Hematopoietic multipotent progenitor cell treated with erythropoietin and hydrocortisone succinate and interleukin-3 and kit ligand, for 17 days (in vitro differentiated cells): ENCODE results near the gene PDCD1.
"Not testable (repeated sequence)": the region's sequence is repeated elsewhere in the genome, so short reads cannot be mapped to it uniquely, and the experiment has no call there.

ENCODE experiments used
- DNase-seq: peaks from one replicate; pipeline ENCODE4 v3.0.0-alpha.2; 2015; ENCODE audit warnings: low spot score

The PDCD1 gene

DNA sequence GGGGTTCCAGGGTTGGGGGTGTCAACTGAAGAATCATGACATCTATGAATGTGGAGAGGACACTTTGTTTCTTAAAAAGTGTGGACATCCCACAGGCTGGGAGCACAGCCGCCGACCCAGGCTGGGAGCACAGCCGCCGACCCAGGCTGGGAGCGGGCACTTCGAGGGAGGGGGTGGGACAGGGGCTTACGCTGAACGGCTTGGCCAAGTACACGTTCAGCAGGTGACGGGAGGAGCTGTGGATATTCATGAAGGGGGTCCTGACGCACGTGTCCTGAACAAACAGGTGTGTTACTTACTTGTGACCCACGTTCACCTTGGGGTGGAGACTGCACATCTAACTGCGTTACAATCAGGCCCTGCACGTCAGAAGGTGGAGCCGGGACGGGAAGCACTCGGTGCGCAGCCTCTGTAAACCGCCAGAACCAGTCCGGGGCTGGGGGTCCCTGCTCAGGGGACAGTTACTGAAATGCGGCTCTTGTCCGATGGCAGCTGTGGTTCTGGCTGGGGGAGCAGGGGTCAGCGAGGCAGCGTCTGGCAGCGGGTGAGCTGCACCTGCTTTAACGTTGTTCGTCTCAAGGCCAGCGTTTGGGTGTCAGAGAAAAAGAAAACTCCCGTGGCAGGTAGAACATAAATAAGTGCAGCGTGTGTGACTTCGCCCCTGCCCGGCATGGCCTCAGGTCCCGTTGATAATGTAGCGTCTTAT is 58.3 kb downstream of the PDCD1 start:
- not testable (repeated sequence) for DNase-seq
